GM19351 (cell line): ENCODE results near the gene RPS6KA2.

Experiments
- ATAC-seq: cut with Tn5 transposase; IDR thresholded peaks from one replicate; pipeline ENCODE4 v1.9.1; 2021; ENCODE audit warnings: mild to moderate bottlenecking, moderate library complexity; ENCODE audit not compliant: unreplicated experiment

Gene RPS6KA2

DNA sequence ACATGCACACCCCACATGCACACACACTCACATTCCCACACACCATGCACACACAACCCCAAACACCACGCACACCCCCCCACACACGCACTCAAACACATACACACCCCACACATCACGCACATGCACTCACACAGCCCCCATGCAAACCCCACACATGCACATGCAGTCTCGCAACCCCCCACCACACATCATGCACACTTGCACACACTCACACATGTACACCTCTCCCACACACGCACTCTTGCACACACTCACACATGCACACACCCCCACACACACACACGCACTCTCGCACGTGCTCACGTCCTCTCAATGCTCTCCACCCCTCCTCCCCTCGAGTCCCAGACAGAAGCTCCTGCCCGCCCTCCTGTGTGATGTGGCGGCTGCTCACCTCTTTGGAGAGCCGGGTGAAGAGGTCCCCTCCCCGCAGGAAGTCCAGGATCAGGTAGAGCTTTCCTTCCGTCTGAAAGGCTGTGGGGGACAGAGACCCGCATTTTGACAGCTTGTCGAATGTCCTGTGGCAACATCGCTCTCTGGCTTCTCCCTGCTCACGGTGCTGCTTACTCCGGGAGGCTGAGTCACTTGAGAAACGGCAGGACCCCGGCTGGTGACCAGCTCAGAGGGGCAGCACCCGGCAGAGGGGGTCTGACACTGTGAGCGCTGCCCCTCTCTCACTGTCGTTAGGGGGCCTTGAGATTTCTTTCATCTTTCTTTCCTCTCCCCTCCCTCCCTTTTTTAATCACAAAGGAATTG, 119.1 kb downstream of the RPS6KA2 start:
- ATAC-seq: no peak

DNA sequence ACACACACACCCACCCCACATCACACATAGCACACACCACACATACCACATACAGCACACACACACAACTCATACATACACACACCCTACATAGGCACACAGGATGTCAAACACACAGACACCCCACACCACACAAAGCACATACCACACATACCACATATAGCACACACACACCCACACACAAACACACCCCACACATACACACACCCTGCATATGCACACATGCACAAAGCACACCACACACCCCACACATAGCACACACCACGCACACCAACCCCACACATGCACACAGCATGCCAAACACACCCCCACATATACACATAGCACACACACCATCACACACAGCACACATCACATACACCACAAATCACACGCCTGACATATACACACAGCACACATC, 119.7 kb downstream of the RPS6KA2 start:
- no peak for ATAC-seq

DNA sequence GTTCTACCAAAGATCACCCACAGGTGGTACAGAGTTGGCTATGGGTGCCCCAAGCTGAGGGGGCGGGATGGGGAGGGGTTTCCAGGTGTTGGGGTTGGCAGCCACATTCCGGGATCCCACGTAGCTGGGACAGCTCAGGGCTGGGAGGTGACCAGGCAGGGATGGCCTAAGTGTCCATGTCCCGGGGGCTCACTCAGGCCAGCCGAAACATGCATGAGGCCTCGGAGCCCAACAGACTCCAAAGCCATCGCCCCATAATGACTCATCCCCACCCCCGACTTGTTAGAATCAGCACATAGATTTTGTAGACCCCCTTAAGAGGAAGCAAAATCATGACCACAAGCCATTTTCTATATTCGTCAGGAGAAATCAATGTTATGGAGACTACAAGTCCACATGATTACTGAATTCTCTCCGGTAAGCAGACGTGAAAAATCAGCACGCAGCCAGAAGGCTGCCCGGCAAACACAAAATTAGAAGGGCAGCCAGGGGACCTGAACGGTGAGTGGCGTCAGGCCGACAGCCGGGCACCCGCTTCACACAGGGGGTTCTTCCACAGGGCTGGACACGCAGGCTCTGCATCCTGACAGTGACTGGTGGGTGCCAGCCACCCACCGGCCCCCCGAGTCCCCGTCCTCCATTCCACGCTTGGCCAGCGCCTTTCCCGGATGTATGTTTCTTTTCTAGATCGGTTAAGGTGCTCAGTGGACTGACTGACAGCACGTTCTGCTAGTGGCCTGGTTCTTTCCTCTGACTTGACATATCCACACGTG, 121.7 kb downstream of the RPS6KA2 start:
- no peak for ATAC-seq

DNA sequence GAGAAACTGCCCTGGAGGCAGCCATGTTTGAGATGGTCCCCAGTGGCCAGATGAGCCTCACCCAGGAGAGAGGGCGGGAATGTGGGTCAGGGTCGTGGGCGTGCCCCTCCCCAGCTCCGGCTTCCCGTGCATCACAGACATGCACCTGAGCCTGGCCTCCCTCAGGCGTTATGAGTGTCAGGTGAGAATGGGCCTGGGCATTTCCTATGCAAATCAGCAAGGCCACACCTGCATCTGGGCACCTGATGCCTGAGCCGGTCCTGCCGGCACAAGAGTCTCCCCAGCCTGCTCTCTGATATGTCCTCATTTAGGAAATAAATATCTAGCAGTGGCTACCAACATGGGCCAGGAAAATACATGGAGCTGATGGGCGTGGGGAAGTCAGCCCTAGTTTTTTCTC, 123.0 kb downstream of the RPS6KA2 start:
- ATAC-seq: no peak

DNA sequence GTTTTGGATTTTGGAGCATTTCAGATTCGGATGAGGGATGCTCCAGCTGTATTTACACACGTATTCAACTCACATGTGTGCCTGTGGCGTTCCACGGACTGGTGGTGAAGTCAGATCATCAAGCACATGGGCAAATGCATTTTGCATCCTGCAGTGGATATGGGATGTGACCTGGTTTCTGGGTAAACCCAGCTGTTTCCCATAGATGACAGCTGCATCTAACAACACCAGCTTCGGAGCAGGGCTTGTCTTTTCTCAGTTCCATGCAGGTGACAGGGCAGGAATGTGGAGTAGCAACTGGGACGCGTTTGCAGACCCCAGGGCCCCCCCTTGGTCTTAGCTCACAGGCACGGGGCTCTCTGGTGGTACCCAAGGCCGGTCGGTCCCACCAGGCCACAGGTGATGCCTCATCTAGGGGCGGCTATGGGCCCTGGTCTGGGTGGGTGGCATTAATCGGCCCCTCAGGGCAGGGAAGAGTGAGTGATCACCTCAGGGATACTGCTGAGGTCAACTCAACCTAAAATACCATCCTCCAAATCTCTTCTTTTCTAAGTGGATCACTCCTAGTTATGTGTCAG, 123.8 kb downstream of the RPS6KA2 start:
- no peak for ATAC-seq

DNA sequence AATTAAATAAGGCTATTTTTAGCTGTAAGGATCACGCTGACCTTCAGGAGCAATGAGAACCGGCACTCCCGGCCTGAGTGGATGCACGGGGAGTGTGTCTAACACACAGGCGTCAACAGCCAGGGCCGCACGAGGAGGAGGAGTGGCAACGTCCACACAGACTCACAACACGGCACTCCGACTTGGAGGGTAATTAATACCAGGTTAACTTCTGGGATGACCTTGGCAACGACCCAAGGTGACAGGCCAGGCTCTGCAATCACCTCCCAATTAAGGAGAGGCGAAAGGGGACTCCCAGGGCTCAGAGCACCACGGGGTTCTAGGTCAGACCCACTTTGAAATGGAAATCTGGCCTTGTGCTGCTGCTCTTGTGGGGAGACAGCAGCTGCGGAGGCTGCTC, 124.6 kb downstream of the RPS6KA2 start:
- ATAC-seq: no peak

DNA sequence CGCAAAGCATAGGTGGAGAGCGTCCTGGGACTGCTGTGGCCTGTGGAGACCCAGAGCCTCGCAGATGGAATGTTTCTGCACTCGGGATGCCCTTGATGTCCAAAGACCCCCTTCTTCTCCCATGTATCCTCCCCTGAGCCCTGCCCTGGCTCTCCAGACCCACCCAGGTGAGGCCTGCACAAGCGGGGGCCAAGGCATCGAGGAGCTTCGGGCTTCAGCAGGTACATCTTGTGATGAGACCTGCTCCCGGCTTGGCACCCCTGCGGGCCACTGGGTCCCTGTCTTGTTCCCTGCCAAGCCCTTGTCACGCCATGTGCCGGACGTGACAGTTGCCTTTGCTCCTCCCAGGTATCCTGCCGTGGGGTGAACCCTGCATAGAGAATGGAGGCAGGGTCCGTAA, 125.8 kb downstream of the RPS6KA2 start:
- no peak for ATAC-seq

DNA sequence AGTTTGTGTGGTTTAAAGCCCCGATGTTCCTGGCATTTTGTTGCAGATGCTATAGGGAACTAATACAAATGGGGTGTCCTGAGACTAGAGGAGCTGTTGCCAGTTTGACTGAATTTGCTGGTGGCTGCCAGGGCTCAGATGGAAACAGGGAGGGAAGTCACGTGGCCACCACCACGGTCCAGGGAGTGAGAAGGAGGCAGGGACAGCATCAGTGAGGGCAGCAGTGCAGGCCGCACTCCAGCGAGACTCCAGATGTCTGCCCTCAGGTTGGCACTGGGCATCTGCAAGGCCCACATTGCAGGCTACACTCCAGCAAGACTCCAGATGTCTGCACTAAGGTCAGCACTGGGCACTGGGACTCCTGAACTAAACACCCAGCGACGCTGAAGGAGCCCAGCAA, 126.8 kb downstream of the RPS6KA2 start:
- ATAC-seq: no peak

DNA sequence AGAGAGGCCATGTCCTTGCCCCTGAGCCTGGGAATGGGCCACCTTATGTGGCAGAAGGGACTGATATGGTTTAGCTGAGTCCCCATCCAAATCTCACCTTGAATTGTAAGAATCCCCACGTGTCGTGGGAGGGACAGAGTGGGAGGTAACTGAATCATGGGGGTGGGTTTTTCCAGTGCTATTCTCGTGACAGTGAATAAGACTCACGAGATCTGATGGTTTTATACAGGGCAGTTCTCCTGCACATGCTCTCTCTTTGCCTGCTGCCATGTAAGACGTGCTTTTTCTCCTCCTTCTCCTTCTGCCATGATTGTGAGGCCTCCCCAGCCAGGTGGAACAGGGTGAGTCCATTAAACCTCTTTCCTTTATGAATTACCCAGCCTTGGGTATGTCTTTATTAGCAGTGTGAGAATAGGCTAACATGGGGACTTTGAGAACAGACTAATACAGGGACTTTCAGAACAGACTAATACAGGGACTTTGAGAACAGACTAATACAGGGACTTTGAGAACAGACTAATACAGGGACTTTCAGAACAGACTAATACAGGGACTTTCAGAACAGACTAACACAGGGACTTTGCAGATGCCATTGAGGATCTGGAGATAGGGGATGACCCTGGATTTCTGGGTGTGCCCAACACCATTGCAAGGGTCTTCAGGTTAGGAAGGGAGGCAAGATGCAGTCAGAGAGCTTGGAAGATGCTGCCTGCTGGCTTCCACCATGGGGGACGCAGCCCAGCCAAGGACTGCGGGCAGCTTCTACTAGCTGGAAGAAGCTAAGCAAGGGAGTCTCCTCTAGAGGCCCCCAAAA, 127.5 kb downstream of the RPS6KA2 start:
- peak; percentile 62 for ATAC-seq

DNA sequence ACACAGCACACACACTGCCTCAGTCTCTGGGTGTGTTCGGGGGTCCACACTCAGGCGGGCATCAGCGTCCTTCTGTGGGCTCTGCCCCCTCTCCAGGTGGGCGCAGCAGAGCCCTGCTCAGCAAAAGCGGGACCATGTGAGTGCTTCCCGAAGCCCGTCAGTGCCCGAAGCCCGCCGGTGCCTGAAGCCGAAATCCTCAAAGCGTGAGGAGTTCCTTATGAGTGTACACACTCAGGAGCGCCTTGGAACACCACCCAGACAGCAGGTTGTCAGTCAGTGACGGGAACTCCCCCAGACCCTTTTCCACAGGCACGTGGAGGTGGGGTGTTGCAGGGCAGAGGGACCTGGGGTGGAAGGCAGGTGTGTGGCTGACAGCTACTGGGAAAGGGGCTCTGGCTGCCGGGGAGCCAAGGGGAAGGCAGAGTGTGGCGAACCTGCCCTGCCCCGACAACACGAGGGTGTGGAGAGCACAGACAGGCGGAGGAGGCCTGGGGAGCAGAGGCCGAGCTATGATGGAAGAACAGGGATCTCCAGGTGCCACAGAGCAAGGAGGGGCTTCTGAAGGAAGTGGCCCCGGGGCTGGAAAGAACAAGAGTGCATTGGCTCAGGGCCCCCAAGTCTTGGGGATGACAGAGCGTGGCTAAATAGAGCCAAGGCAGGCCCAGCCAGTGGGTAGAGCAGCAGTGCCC, 128.2 kb downstream of the RPS6KA2 start:
- ATAC-seq: no peak

DNA sequence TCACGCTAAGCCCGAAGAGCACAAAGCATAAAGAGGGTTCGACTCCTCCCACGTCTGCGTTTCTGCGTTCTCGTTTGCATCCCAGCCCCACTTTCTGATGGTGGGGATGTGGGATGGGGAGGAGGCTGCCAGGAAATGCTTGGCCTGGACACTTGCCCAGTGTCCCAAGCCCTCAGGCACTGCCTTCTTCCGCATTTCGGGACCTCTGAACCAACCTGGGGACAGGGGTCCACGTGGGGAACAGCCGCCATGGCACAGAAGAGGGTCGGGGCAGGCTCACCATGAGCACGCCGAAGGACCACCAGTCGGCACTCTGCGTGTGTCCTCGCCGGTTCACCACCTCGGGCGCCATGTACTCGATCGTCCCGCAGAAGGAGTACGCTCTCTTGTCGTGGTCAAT, 128.8 kb downstream of the RPS6KA2 start:
- no peak for ATAC-seq

DNA sequence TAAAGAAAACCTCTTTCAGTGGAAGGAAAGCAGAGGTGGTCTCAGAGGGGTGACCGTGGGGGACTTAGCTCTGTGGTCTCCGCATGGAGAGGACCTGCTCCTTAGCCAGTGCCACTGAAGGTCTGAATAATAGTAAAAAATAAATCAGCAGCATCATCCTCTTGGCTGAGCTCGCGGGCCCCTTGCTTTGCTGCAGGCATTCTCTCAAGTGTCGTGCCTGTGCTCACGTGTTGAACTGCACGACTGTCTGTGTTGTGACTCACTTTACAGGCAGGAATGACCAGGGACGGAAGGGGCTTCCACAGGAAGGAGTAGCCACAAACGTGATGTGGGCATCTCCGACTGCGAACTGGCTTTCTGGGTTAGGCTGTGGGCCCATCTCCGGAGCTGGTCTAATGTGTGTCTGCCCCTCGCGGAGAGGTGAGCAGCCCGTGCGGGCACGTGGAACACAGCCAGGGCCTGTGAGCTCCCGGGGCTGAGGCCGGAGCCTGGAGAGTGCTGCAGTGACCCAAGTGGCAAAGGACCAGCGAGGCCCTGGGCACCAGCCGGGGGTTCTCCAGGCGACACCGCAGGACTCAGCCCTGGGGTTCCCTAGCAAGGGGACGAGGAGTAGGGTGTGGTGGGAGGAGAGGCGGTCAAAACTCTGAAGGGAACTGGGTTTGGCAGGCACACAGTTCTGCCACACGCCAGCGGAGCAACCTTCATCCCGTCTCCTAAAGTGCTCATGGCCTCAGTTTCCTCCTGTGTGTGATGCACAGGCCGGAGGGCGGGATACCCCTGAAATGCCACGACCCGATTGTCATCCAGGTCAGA, 129.8 kb downstream of the RPS6KA2 start:
- ATAC-seq: no peak

DNA sequence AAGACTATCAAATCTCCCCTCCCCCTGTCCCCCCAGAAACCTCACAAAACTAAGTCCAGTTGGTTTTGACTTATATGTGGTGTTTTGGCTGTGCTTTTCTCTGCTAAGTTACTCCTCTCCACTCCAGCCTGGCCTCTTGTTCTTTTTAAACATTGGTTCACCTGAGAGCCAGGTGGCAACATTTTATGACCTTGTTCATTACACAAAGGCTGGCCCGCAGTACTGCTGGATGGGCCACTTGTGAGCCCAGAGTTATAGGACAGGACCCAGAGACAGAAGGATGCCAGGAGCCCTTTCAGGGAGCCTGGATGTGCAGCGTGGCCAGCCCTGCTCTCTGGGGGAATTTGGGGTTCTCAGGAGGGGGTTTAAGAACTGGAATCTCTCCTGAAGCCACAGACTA, 130.6 kb downstream of the RPS6KA2 start:
- no peak for ATAC-seq

DNA sequence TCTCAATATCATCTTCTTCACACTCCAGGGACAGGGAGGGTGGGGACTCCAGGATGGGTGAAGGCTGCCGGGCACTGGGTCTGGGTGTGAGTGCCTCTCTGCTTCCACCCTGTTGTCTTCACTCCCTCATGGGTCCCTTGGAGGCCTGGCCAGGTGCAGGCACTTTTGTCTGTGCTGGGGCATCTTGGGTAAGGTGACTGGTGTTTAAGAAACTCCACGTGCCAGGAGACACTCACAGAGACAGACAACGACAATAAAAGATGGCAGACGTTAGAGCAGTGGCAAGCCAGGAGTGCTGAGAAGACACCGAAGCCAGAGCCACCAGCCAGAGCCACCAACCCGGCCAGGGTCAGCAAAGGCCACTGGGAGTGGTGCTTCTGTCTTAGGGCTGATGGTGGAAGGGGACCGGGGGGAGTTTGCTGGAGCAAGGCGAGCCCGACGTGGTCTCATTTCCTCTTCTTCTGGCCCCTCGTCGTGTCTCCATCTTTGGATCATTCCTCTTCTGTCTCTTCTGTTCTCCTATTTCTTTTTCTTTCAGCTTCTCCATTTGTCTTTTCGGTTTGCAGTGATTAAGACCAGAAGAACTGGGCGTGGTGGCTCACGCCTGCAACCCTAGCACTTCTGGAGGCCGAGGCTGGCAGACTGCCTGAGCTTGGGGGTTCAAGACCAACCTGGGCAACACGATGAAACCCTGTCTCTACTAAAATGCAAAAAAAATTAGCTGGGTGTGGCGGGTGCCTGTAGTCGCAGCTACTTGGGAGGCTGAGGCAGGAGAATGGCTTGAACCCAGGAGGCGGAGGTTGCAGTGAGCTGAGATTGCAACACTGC, 131.3 kb downstream of the RPS6KA2 start:
- ATAC-seq: no peak

DNA sequence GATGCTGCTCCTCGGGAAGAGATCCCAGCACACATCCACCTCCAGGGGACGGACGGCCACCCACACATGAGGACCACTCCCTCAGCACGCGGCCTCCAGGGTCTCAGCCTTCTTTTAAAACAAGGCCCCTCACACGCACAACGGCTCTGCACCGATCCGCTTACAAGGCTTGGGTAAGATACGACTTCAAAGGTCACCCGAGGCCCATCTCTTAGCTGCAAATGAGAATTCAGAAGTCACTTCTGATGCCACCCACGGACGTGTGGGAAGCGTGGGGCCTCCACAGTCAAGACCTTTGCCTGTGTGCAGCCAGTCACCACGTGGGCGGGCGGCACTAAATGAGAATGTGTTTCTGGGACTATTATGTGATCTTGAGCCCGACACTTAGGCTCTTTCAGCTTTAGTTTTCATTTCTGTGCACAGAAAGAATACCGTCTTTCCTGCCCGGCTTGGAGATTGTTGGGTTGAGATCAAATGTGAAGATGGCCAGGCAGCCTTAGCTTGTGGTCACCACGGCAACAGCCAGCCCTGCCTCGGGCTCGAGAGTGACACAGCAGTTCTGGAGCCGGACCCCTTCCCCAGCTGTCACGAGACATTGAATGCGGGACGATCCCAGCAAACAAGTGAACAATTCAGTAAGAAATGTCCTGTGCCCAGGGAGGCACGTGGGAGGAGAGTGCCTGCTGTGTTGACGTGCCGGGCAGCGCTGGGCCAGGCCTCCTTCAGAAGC, 132.1 kb downstream of the RPS6KA2 start:
- ATAC-seq: no peak

DNA sequence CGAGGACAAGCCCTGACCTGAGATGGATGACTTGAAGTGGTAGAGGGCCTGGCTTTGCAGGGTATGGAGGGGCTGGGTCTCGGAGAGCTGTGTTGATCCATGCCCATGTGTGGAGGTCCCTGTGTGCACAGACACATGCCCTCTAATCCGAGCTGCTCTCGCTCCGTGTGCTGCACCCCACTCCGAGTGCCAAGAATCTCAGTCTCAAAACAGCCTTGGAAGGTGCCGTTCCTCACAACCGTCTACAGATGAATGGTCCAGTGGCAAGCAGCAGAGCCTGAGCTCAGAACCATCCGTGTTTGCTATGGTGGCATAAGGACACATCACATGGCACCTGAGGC, 133.0 kb downstream of the RPS6KA2 start:
- ATAC-seq: no peak

DNA sequence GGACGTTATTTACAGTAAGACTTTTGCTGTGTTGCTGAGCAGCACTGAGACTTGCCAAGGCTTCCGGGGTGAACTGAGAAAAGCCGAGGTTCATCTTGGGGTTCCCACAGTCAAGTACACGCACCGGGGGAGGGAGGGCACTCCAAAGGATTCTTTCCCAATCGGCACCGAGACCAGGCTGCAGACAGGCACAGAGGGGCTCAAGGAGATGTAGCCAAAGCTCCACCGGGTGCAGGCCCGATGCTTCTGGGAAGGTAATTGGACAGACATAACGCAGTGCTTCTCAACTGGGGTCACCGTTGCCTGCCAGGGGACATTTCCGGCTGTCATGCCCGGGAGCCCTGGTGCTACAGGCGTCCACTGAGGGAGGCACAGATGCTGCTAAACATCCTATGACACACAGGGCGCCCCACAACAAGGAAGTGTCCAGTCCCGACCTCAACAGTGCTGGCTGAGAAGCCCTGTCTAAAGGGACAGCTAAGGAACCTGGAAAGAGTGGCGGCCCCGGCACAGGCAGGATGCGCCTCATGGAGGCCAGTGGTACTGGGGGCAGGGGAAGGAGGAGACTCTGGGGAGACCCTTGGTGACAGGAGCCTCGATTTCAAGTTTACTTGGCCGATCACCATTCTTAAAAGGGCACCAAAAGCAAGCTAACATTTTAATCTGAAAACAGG, 133.5 kb downstream of the RPS6KA2 start:
- ATAC-seq: no peak
